GM19099 (cell line): ENCODE results near the gene CPSF2.

Experiments
- POLR2A ChIP-seq: IDR thresholded peaks from 3 replicates; pipeline ENCODE4 v1.6.1; 2011; ENCODE audit warnings: low read depth; ENCODE audit not compliant: insufficient read length; ENCODE audit errors: extremely low read depth

CPSF2 gene

DNA sequence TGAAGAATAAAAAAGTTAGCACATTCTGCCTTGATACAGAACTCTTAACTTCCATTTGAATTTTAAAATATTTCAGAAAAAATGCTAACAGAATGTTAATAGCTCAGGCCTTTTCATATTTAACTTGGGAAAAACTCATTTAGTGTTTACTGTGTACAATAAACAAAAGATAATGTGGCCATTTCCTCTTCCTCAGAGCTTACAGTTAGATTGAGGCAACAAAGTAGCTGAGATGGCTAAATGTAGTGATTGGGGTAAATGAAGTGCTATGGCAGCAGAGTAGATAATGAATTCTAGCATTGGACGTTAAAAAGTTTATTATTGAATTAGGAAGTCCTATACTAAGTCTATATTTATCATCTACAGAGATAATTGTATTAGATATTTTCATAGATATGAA is 12.7 kb downstream of the CPSF2 start:
- TF ChIP-seq POLR2A: no peak

DNA sequence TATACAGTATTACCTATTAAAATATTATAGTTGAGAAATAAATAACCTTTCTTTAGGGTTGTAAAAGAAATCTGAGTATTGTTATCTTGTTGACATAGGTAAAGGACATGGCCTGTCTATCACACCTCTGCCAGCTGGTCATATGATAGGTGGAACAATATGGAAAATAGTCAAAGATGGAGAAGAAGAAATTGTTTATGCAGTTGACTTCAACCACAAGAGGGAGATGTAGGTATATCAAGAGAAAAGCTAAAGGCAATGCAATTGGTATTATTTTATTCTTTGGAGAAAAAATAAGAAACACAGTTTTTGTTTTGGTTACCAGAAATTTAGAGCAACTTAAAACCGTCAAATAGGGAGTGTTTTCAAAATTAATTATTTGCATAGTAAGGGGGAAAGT is 13.5 kb downstream of the CPSF2 start:
- TF ChIP-seq POLR2A: no peak

DNA sequence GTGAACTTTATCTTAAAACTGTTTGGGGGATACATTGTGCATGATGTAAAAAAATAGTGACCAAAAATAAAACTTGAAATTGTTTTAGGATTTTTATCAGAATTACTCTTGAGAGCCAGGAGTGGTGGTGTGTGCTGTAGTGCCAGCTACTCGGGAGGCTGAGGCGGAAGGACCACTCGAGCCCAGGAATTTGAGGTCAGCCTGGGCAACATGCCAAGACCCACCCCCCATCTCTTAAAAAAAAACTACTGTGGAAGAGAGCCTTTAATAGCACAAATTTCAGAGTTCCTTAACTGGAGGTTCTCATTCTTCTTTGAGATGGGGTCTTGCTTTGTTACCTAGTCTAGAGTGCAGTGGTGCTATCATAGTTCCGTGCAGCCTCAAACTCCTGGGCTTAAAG is 21.5 kb downstream of the CPSF2 start:
- no peak for TF ChIP-seq POLR2A

DNA sequence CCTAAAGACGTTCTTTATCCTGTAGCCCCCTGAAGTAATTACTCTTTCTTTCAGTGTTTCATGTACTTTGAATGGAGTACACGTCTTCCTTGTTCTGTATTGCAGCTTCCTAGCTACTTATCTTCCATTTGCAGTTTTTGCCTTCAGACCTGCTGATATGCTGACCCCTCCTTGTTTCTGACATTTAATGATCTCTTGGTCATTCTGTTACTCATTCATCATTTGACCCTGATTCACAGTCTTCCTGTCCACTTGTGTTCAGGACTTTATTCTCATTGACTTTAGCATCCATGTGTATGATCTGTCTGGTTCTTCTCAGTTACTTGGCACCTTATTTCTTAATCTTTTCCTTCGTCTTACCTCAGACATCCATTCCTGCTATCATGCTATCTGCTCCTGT is 22.2 kb downstream of the CPSF2 start:
- TF ChIP-seq POLR2A: no peak

DNA sequence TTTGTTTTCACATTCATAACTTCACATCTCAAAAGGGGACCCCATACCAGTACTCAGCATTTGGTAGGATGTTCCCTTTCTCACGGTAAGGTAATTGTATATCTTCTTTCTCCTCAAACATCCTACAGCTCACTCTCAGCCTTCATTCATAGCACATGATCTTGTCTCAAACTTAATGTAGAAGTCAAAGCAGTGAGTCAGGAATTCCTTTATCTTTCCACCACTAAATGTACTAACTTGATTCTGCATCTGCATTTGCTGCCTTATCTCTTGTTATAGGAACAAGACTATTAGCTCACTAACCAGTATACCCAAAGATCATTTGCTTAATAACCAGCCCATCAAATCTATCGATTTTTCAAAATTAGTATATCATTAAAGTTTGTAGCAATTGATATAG is 22.9 kb downstream of the CPSF2 start:
- no peak for TF ChIP-seq POLR2A

DNA sequence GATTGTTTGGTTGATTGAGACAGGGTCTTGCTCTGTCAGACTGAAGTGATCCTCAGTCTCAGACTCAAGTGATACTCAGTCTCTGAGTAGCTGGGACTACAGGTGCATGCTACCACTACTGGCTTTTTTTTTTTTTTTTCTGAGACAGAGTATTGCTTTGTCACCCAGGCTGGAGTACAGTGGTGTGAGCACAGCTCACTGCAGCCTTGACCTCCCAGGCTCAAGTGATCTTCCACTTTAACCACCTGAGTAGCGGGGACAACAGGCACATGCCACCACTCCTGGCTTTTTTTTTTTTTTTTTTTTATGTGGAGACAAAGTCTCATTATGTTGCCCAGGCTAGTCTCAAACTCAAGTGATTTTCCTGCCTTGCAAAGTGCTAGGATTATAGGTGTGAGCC is 31.8 kb downstream of the CPSF2 start:
- TF ChIP-seq POLR2A: no peak

DNA sequence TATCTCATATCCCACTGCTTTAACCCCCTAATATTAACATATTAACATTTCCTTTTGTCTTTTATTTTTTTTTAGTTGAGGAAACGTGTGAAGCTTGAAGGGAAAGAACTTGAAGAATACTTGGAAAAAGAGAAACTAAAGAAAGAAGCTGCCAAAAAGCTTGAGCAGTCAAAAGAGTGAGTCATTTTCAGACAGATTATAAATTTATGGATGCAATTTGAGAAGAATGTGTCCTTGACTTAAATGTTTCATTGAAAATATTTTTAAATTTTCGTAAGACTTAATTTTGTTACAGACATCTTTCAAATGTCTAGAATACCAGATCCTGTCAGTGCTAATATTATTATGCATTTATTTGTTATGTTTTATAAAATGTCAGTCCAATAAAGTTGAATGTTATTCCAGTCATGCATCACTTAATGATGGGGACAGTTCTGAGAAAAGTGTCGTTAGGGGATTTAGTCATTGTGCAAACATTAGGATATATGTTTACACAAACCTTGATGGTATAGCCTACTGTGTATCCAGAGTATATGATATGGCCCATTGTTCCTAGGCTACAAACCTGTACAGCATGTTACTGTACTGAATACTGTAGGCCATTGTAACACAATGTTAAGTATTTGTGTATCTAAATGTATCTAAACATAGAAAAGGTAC is 32.6 kb downstream of the CPSF2 start:
- no peak for TF ChIP-seq POLR2A

DNA sequence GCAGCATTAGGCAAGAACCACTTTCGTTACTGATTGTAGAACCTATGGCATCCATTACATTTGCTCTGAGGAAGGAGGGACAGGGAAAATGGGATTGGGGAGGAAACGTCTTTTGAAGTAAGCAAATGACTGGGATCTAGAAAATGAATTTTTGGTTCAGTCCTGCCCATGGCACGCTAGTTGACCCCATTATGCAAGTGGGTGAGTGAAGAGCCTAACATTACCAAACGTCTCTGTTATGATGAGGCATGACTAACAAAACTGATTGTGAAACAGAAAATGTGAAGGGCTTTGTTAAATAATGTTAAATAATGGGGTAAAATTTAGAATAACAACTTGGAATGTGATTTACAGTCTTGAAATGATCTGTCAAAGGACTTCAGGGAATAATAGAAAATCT is 38.9 kb downstream of the CPSF2 start:
- no peak for TF ChIP-seq POLR2A

DNA sequence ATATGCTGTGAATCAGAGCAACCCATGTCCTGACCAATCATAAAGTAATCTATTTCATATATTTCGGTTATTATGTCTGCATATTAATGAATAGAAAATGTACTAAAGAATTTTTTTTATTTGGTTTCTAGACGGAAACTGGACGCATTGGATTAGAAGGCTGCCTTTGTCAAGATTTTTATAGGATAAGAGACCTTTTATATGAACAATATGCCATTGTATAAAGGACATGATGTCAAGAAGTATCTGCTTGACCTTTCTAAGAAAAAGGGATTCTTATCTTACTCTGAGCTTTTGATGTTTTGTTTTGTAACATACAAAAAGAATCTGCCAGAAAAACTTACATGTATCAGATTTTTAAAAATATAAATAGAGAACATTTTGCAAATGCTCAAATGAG is 39.8 kb downstream of the CPSF2 start:
- no peak for TF ChIP-seq POLR2A

DNA sequence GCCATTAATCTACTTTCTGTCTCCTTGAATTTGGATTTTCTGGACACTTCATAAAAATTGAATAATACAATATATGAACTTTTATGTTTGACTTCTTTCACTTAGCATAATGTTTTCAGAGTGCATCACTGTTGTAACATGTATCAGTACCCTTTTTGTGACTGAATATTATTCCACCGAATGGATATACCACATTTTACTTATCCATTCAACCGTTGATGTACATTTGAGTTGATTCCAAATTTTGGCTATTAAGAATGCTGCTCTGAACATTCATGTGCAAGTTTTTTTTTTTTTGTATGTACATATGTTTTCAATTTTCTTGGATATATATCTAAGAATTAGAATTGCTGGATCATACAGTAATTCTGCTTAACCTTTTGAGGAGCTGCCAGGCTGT is 43.2 kb downstream of the CPSF2 start:
- TF ChIP-seq POLR2A: no peak

DNA sequence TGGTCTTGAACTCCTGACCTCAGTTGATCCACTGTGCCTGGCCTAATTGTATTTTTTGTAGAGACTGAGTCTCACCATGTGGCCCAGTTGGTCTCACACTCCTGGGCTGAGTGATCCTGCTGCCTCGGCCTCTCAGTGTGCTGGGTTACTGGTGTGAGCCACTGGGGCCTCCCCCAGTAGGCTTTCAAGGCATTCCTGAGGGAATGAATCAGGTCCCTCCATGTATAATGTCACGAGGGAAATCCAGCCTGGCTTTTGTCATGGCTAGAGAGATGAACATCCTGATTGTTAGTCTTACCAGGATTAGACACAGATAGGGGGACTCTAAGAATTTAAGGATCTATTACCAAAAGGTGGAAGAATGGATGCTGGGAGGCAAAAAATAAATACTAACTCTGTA is 51.9 kb downstream of the CPSF2 start:
- no peak for TF ChIP-seq POLR2A

DNA sequence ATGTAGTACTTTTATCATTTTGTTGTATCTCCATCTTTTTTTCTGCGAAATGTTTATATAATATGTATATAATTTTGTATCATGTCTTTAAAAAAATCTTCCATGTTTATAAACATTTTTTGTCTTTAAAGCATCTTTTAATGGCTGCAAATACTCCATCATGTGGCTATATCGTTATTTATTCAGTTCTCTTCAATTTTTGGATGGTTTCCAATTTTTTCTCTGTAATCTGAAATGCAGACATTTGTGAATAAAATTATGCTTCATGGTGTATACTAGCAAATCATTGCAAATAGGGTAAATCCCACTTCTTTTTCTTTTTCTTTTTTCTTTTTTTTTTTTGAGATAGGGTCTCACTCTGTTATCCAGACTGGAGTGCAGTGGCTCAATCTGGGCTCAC is 54.0 kb downstream of the CPSF2 start:
- TF ChIP-seq POLR2A: no peak

DNA sequence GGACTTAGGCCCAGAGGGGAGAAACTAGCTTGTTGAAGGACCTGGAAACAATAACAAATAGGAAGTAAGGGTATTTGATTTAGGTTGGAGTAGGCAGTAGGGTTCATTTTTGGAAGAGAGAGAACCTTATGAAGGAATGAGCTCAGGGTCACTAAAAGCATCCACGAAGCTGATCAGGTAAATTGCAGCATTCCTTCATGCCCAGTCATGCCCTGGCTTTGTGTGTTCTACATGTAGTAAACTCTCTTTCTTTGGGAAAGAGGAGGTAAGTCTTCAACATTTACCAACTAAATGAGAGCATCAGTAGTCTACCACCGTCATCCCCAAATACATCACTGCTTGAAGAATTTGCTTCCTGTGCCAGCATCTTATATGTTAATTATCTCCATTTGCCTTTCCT is 54.7 kb downstream of the CPSF2 start:
- no peak for TF ChIP-seq POLR2A

DNA sequence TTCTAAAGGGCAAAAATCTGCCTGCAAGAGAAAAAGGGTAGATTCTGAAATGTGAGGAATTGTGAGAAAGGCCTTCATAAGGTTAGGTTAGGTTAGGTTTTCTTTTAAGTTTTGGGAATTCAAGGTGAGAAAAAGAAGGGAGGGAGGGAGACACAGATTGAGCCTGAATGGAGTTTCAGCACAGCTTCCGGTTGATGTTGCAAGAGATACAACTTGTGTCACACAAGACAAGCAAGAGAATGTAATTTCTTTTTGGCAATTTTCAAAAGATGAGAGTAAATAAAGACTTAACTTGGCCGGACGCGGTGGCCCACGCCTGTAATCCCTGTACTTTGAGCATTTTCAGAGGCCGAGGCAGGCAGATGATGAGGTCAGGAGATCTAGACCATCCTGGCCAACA is 63.8 kb downstream of the CPSF2 start:
- no peak for TF ChIP-seq POLR2A

DNA sequence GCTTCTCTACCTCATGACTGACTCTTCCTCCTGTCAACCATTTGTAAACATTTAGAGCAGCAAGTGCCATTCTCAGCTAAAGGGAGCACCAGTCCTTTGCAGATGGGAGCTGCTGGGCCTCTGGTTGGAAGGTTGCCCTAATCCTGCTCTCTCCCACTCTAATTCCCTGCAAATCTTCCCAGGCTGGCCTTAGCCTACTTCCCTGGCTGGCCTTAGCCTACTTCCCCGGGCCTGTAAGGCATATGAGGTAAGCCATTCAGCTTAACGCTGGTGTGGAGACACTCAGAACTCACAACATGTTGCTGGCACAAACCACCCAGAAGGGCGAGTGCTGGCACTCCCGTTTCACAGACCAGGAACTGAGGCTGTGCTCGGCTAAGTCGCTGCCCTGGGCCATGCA is 69.0 kb downstream of the CPSF2 start:
- TF ChIP-seq POLR2A: no peak

DNA sequence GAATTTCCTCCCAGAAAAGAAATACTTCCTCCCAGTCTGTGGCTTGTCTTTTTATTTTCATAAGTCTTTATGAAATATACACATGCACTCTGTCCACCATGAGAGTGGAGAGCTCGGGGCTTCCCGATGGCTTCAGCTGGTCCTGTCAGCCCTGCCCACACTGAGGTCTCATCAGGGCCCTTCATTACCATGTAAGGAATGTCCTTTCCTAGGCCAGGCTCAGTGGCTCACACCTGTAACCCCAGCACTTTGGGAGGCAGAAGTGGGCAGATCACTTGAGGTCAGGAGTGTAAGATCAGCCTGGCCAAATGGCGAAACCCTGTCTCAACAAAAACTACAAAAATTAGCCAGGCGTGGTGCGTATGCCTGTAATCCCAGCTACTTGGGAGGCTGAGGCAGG is 77.0 kb downstream of the CPSF2 start:
- TF ChIP-seq POLR2A: no peak

DNA sequence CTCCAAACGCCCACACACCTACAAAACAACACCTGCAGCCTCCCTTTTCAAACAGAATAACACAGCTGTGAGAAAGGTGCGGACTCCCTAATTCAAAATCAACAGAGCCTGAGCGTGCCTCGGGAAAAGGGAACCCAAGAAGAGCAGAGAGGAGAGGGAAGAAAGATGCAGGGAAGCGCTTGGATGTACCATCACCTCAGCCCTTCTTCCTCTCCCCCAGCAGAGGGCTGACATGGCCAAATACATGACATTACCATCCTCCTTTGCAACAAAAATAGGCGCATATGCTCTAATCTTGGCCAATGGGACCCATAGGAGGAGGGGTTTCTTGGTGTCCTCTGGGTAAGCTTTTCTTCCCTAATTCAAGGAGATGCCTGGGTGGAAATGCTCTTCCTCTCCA is 78.0 kb downstream of the CPSF2 start:
- TF ChIP-seq POLR2A: no peak
